Choroid plexus epithelial cell (primary cell): ENCODE data around the gene ST7.
A peak's percentile ranks its signal among the peaks of the same experiment; 100 is the strongest.
"Not testable (repeated sequence)": the region's sequence is repeated elsewhere in the genome, so short reads cannot be mapped to it uniquely, and the experiment has no call there.

Source experiments
- DNase-seq: peaks from one replicate; pipeline ENCODE4 v3.0.0-alpha.2; 2010; ENCODE audit warnings: low read depth
- H3K4me3 ChIP-seq: 2 replicates; pipeline ENCODE4 v1.5.1; 2011; ENCODE audit warnings: low read depth, mild to moderate bottlenecking, control low read depth, low read length, moderate library complexity
- TF ChIP-seq, protein P1 (sequence below): conservative IDR thresholded peaks from 2 replicates; pipeline ENCODE4 v1.5.1; 2011; ENCODE audit warnings: low read depth, mild to moderate bottlenecking, control low read depth, inconsistent platforms, low read length, moderate library complexity

The ST7 gene

GRCh38 chr7:117019786-117020590, 66.7 kb downstream of the ST7 start:
- TF ChIP-seq, protein P1, sequence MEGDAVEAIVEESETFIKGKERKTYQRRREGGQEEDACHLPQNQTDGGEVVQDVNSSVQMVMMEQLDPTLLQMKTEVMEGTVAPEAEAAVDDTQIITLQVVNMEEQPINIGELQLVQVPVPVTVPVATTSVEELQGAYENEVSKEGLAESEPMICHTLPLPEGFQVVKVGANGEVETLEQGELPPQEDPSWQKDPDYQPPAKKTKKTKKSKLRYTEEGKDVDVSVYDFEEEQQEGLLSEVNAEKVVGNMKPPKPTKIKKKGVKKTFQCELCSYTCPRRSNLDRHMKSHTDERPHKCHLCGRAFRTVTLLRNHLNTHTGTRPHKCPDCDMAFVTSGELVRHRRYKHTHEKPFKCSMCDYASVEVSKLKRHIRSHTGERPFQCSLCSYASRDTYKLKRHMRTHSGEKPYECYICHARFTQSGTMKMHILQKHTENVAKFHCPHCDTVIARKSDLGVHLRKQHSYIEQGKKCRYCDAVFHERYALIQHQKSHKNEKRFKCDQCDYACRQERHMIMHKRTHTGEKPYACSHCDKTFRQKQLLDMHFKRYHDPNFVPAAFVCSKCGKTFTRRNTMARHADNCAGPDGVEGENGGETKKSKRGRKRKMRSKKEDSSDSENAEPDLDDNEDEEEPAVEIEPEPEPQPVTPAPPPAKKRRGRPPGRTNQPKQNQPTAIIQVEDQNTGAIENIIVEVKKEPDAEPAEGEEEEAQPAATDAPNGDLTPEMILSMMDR: no peak
- peak overlapping the region; percentile 53 for H3K4me3 ChIP-seq
- peak; percentile 96 for DNase-seq

GRCh38 chr7:117020591-117020973, 67.3 kb downstream of the ST7 start:
- no peak for DNase-seq
- TF ChIP-seq, protein P1: no peak
- peak overlapping the region; percentile 53 for H3K4me3 ChIP-seq

- H3K4me3 ChIP-seq: no peak overlapping the region
- TF ChIP-seq, protein P1: no peak
- no peak for DNase-seq
Observed at GRCh38 chr7:117021366-117021765, 68.1 kb downstream of the ST7 start.

DNA sequence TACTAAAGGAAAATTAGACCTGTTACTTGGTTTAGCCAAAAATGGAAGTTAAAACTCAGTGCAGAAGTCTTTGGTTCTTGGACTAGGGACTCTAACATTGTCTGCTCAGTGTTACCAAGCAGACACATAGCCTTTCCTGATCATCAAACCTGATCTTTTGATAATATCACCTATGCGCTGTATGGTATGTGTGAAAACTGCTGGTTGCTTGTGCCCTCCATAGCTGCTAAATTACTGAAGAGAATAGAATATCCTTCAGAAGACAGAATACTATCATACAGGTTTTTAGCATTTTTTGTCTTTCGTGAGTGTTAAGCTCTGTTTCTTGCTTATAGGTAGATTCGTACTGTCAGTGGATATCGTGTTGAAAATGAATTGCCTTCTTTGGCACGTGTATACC, 68.7 kb downstream of the ST7 start:
- peak overlapping the region; percentile 14 for H3K4me3 ChIP-seq
- no peak for DNase-seq
- TF ChIP-seq, protein P1: no peak

GRCh38 chr7:117023325-117023854, 70.1 kb downstream of the ST7 start:
- TF ChIP-seq, protein P1: no peak
- no peak for DNase-seq
- H3K4me3 ChIP-seq: no peak overlapping the region

GRCh38 chr7:117024811-117025210, 71.5 kb downstream of the ST7 start:
- no peak for DNase-seq
- H3K4me3 ChIP-seq: no peak overlapping the region
- TF ChIP-seq, protein P1: no peak

- TF ChIP-seq, protein P1: no peak
- no peak for DNase-seq
- H3K4me3 ChIP-seq: no peak overlapping the region
Observed at GRCh38 chr7:117025891-117026290, 72.6 kb downstream of the ST7 start.

- not testable (repeated sequence) for H3K4me3 ChIP-seq, DNase-seq
Observed at GRCh38 chr7:117030346-117030745, 77.0 kb downstream of the ST7 start.

DNA sequence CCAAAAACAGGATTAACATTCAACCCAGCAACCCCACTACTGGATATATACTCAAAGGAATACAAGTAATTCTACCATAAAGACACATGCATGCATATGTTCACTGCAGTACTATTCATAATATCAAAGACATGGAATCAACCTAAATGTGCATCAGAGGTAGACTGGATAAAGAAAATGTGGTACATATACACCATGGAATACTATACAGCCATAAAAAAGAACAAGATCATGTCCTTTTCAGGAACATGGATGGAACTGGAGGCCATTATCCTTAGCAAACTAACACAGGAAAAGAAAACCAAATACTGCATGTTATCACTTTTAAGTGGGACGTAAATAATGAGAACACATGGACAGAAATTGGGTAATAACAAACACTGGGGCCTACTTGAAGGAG, 77.5 kb downstream of the ST7 start:
- not testable (repeated sequence) for H3K4me3 ChIP-seq, DNase-seq
